Prostate gland (tissue), 2 donors: Measurements from ENCODE around the gene ZNF587. TPM values are rescaled to one million over a fixed set of nuclear protein-coding genes. Genes with fewer than 3 reads are reported as not detected.
"Not testable (repeated sequence)": the region's sequence is repeated elsewhere in the genome, so short reads cannot be mapped to it uniquely, and the experiment has no call there.

Experiments used
- DNase-seq: peaks from one replicate; pipeline ENCODE4 v3.0.0-alpha.2; 2019; ENCODE audit warnings: low spot score
- H3K27ac ChIP-seq, 2 donors: fragments of 200-600 bp; sonication (generic); 2 replicates each; pipeline ENCODE4 v1.5.1; 2017 to 2019
- H3K27me3 ChIP-seq: fragments of 200-600 bp; sonication (generic); replicated peaks from 2 replicates; pipeline ENCODE4 v1.5.1; 2019; ENCODE audit not compliant: insufficient read depth
- H3K36me3 ChIP-seq, 2 donors: fragments of 200-600 bp; sonication (generic); 1 replicate in 1 of 2; 2 replicates in 1 of 2; pipeline versions ENCODE4 v1.5.1 to v1.8.1; 2017 to 2019
- H3K4me1 ChIP-seq: fragments of 200-600 bp; sonication (generic); replicated peaks from 2 replicates; pipeline ENCODE4 v1.5.1; 2019
- H3K4me3 ChIP-seq, 2 donors: fragments of 200-600 bp; sonication (generic); 2 replicates each; pipeline ENCODE4 v1.5.1; 2017 to 2019
- H3K9me3 ChIP-seq: fragments of 200-600 bp; sonication (generic); 2 replicates; pipeline ENCODE4 v1.5.1; 2017
- CTCF ChIP-seq, 4 experiments: fragments of 200-600 bp in 2 of 4; fragments of 450-650 bp in 2 of 4; sonication (generic) in 2 of 4; IDR thresholded peaks; 1 replicate in 3 of 4; 2 replicates in 1 of 4; pipeline ENCODE4 v1.5.1; 2016 to 2019; ENCODE audit warnings: antibody characterized with exemption in 4 of 4, mild to moderate bottlenecking in 2 of 4, moderate library complexity in 2 of 4
- POLR2A ChIP-seq: fragments of 450-650 bp; IDR thresholded peaks from one replicate; pipeline ENCODE4 v1.6.1; 2016; ENCODE audit warnings: antibody characterized with exemption, mild to moderate bottlenecking
- POLR2AphosphoS5 ChIP-seq: sonication (generic); formaldehyde crosslinking; IDR thresholded peaks from one replicate; pipeline ENCODE4 v1.6.1; 2017; ENCODE audit warnings: antibody characterized with exemption
- WGBS: methylation state at CpG from one replicate; pipeline ENCODE4 v1.1.5; 2018; 5-methylcytosine and 5-hydroxymethylcytosine counted together
- intact Hi-C: fragments of 100-400 bp; cut with DNase I; formaldehyde crosslinking; loops from one replicate; pipeline ENCODE4 v1.14.2; 2022
- total RNA-seq, 2 donors: library from RNA; depleted of rRNA; stranded (reverse); fragments of >200 nt; gene quantifications; one replicate each; pipeline ENCODE4 v1.1.0, GENCODE V29; 2016

Gene ZNF587
- total RNA-seq, 2 donors from 2014 or later, result 32.1 to 49.7 TPM

- WGBS, result 77% methylated on average over 6 of the region's 6 CpGs
- Histone ChIP-seq H3K4me1 (no peaks in the 10 kb centered on the region), H3K27ac (no peak overlapping the region), H3K4me3 (no peak overlapping the region), H3K36me3 (no peaks in the 10 kb centered on the region), H3K9me3 (no peaks in the 10 kb centered on the region), H3K27me3 (no peaks in the 10 kb centered on the region)
- no peak for DNase-seq
- TF ChIP-seq POLR2A (no peak), CTCF (IDR thresholded peaks at IDR 0.05) (no peak), POLR2AphosphoS5 (no peak)
- intact Hi-C loops, result no loop called here
These were observed 8.4 kb upstream of the ZNF587 start for GRCh38 chr19:57841122-57841763.

GRCh38 chr19:57847164-57847563 lies 2.5 kb upstream of the ZNF587 start:
- H3K4me1 ChIP-seq, H3K36me3 ChIP-seq, H3K9me3 ChIP-seq, intact Hi-C loops, DNase-seq, H3K27ac ChIP-seq, H3K4me3 ChIP-seq, H3K27me3 ChIP-seq: not testable (repeated sequence)
- WGBS, result 67% methylated on average over 3 of the region's 3 CpGs

GRCh38 chr19:57849162-57849665 lies 445 bp upstream of the ZNF587 start:
- H3K4me1 ChIP-seq, intact Hi-C loops, DNase-seq, H3K9me3 ChIP-seq, H3K36me3 ChIP-seq, H3K4me3 ChIP-seq, H3K27me3 ChIP-seq: not testable (repeated sequence)
- WGBS, result 92% methylated on average over 2 of the region's 2 CpGs
- H3K27ac ChIP-seq, result peak overlapping the region in 1 of 2 donors; percentile 79

GRCh38 chr19:57850553-57851017 lies 926 bp downstream of the ZNF587 start:
- peak overlapping the region; percentile 77 to 79 for H3K27ac ChIP-seq

GRCh38 chr19:57851812-57852603 lies 2.3 kb downstream of the ZNF587 start:
- not testable (repeated sequence) for DNase-seq
- 80% methylated on average over 6 of the region's 6 CpGs for WGBS

More at GRCh38 chr19:57850553-57851017, 926 bp downstream of the ZNF587 start:
- Histone ChIP-seq H3K27me3 (no peaks in the 10 kb centered on the region), H3K4me1 (no peaks in the 10 kb centered on the region), H3K36me3 (no peaks in the 10 kb centered on the region), H3K4me3 (peak overlapping the region; percentile 50 to 74), H3K9me3 (no peaks in the 10 kb centered on the region)
- intact Hi-C loops, result no loop called here
- DNase-seq, result peak; percentile 30
- TF ChIP-seq POLR2A, result no peak
- TF ChIP-seq CTCF (IDR thresholded peaks at IDR 0.05), result no peak
- no peak for TF ChIP-seq POLR2AphosphoS5
- 11% methylated on average over 11 of the region's 11 CpGs for WGBS

GRCh38 chr19:57854117-57854516 lies 4.5 kb downstream of the ZNF587 start:
- not testable (repeated sequence) for H3K36me3 ChIP-seq

More at GRCh38 chr19:57851812-57852603, 2.3 kb downstream of the ZNF587 start:
- H3K4me3 ChIP-seq, H3K4me1 ChIP-seq, H3K27ac ChIP-seq, H3K27me3 ChIP-seq, H3K9me3 ChIP-seq, intact Hi-C loops, H3K36me3 ChIP-seq: not testable (repeated sequence)

GRCh38 chr19:57862351-57862750 lies 12.7 kb downstream of the ZNF587 start:
- intact Hi-C loops, H3K27ac ChIP-seq, H3K4me1 ChIP-seq, H3K27me3 ChIP-seq, H3K4me3 ChIP-seq, H3K9me3 ChIP-seq, DNase-seq: not testable (repeated sequence)
- H3K36me3 ChIP-seq, result peaks cover 7 to 32% of the 10 kb centered on the region in 2 donors
- WGBS, result 93% methylated on average over 3 of the region's 3 CpGs

More at GRCh38 chr19:57854117-57854516, 4.5 kb downstream of the ZNF587 start:
- H3K27ac ChIP-seq, H3K4me1 ChIP-seq, H3K4me3 ChIP-seq, H3K27me3 ChIP-seq, intact Hi-C loops, H3K9me3 ChIP-seq, DNase-seq: not testable (repeated sequence)
- 83% methylated on average over 2 of the region's 2 CpGs for WGBS
